H1 (cell line): ENCODE data around the gene CCDC47. TPM values are rescaled to one million over a fixed set of nuclear protein-coding genes. Genes with fewer than 3 reads are reported as not detected.

ENCODE experiments used
- CTCF ChIA-PET: fragments of 300-600 bp; sonication (Branson Sonifier 250); formaldehyde crosslinking; loops from one replicate; lab custom pipeline; 2021; ENCODE audit not compliant: partially characterized antibody; lab: Charles Lee
- POLR2A ChIA-PET: fragments of 300-600 bp; sonication (Branson Sonifier 250); formaldehyde crosslinking; loops from one replicate; lab custom pipeline; 2021; ENCODE audit warnings: inconsistent platforms; ENCODE audit not compliant: partially characterized antibody; lab: Charles Lee
- DNase-seq, 2 experiments: peaks; one replicate each; pipeline versions ENCODE4 v3.0.0 to v3.0.0-alpha.2; 2010 to 2022; ENCODE audit warnings: low spot score in 2 of 2, low read depth in 1 of 2, mixed read lengths in 1 of 2
- FAIRE-seq: peaks from 2 replicates; lab custom pipeline; 2011; peaks lifted over from hg19 to GRCh38; lab: Jason Lieb, UNC
- H2AFZ ChIP-seq: 2 replicates; pipeline ENCODE4 v1.8.1; 2012; ENCODE audit warnings: low read length, inconsistent platforms
- H2AK5ac ChIP-seq: 2 replicates; pipeline ENCODE4 v1.6.1; 2013; ENCODE audit warnings: low read depth, low read length
- H2BK120ac ChIP-seq: replicated peaks from 2 replicates; pipeline ENCODE3; 2013; ENCODE audit warnings: low read depth, low read length, inconsistent platforms
- H2BK12ac ChIP-seq: 2 replicates; pipeline ENCODE4 v1.6.1; 2013; ENCODE audit warnings: low read depth, low read length
- H2BK15ac ChIP-seq: 2 replicates; pipeline ENCODE4 v1.6.1; 2013; ENCODE audit warnings: low read length
- H2BK20ac ChIP-seq: 2 replicates; pipeline ENCODE4 v1.6.1; 2013; ENCODE audit warnings: low read length
- H2BK5ac ChIP-seq: 2 replicates; pipeline ENCODE4 v1.6.1; 2013; ENCODE audit warnings: low read depth, low read length
- H3K14ac ChIP-seq: 2 replicates; pipeline ENCODE4 v1.6.1; 2013; ENCODE audit warnings: inconsistent platforms; ENCODE audit not compliant: insufficient read length
- H3K18ac ChIP-seq: 2 replicates; pipeline ENCODE4 v1.6.1; 2013; ENCODE audit warnings: low read length; ENCODE audit errors: extremely low read depth
- H3K23ac ChIP-seq: 2 replicates; pipeline ENCODE4 v1.6.1; 2013; ENCODE audit warnings: inconsistent platforms; ENCODE audit not compliant: insufficient read length
- H3K23me2 ChIP-seq: 2 replicates; pipeline ENCODE4 v1.6.1; 2013; ENCODE audit warnings: low read depth, low read length
- H3K27ac ChIP-seq: 2 replicates; pipeline ENCODE4 v1.6.1; 2011; ENCODE audit warnings: low read depth, low read length, inconsistent platforms
- H3K27me3 ChIP-seq, 4 experiments: replicated peaks in 1 of 4; 1 replicate in 1 of 4; 2 replicates in 3 of 4; pipeline versions ENCODE4 v1.6.1 to v1.8.1; 2011 to 2013; ENCODE audit warnings: low read length in 3 of 4, mild to moderate bottlenecking in 3 of 4, inconsistent platforms in 2 of 4, mixed read lengths in 2 of 4, moderate library complexity in 1 of 4; ENCODE audit not compliant: control insufficient read depth in 3 of 4, insufficient read depth in 3 of 4; ENCODE audit errors: extremely low read depth in 1 of 4
- H3K36me3 ChIP-seq, 4 experiments: 2 replicates each; pipeline versions ENCODE4 v1.6.1 to v1.8.1; 2011 to 2013; ENCODE audit warnings: mild to moderate bottlenecking in 4 of 4, low read length in 3 of 4, moderate library complexity in 2 of 4, control low read depth in 1 of 4, inconsistent platforms in 1 of 4; ENCODE audit not compliant: insufficient read depth in 4 of 4, control insufficient read depth in 2 of 4
- H3K4ac ChIP-seq: replicated peaks from 2 replicates; pipeline ENCODE3; 2013; ENCODE audit warnings: low read length, low read depth, mixed read lengths, inconsistent platforms; ENCODE audit not compliant: insufficient read length
- H3K4me1 ChIP-seq, 4 experiments: replicated peaks in 1 of 4; 1 replicate in 1 of 4; 2 replicates in 3 of 4; pipeline versions ENCODE4 v1.6.1 to v1.8.1; 2011 to 2013; ENCODE audit warnings: low read length in 3 of 4, inconsistent platforms in 2 of 4, mixed read lengths in 1 of 4; ENCODE audit not compliant: insufficient read depth in 4 of 4, control insufficient read depth in 3 of 4
- H3K4me2 ChIP-seq, 2 experiments: 2 replicates each; pipeline versions ENCODE4 v1.6.1 to v1.8.1; 2011 to 2013; ENCODE audit warnings: low read depth in 2 of 2, low read length in 2 of 2, control low read depth in 1 of 2, inconsistent platforms in 1 of 2, mild to moderate bottlenecking in 1 of 2; ENCODE audit not compliant: insufficient read depth in 1 of 2
- H3K4me3 ChIP-seq, 4 experiments: fragments of 200-600, 300-600 bp in 1 of 4; sonication (generic), shearing (Covaris generic), sonication (Bioruptor Twin) in 1 of 4; 2 replicates each; pipeline versions ENCODE4 v1.5.1 to v1.8.1; 2011 to 2016; ENCODE audit warnings: low read length in 4 of 4, low read depth in 3 of 4, control low read depth in 2 of 4, inconsistent platforms in 2 of 4, mild to moderate bottlenecking in 2 of 4, mixed read lengths in 1 of 4, moderate library complexity in 1 of 4; ENCODE audit not compliant: insufficient read depth in 2 of 4; ENCODE audit errors: extremely low read depth in 1 of 4
- H3K56ac ChIP-seq: replicated peaks from 2 replicates; pipeline ENCODE3; 2013; ENCODE audit warnings: low read depth, mild to moderate bottlenecking, mixed read lengths, low read length, inconsistent platforms; ENCODE audit not compliant: insufficient read length
- H3K79me1 ChIP-seq: 2 replicates; pipeline ENCODE4 v1.6.1; 2013; ENCODE audit warnings: low read depth, low read length, control low read depth
- H3K79me2 ChIP-seq, 2 experiments: 2 replicates each; pipeline versions ENCODE4 v1.6.1 to v1.8.1; 2012 to 2013; ENCODE audit warnings: low read length in 2 of 2, mild to moderate bottlenecking in 2 of 2, inconsistent platforms in 1 of 2; ENCODE audit not compliant: insufficient read depth in 2 of 2, control insufficient read depth in 1 of 2
- H3K9ac ChIP-seq, 4 experiments: replicated peaks in 1 of 4; 1 replicate in 1 of 4; 2 replicates in 3 of 4; pipeline versions ENCODE4 v1.6.1 to v1.8.1; 2011 to 2013; ENCODE audit warnings: low read depth in 3 of 4, low read length in 3 of 4, control low read depth in 2 of 4, mild to moderate bottlenecking in 2 of 4, moderate library complexity in 2 of 4, inconsistent platforms in 1 of 4; ENCODE audit errors: extremely low read depth in 1 of 4
- H3K9me3 ChIP-seq, 2 experiments: 2 replicates each; pipeline versions ENCODE4 v1.6.1 to v1.8.1; 2012 to 2013; ENCODE audit warnings: mild to moderate bottlenecking in 2 of 2, moderate library complexity in 2 of 2, control low read depth in 1 of 2, inconsistent platforms in 1 of 2, low read depth in 1 of 2, low read length in 1 of 2, mixed read lengths in 1 of 2; ENCODE audit not compliant: insufficient read depth in 2 of 2
- H4K20me1 ChIP-seq, 2 experiments: replicated peaks in 1 of 2; 2 replicates each; pipeline versions ENCODE3 to v1.8.1; 2011 to 2013; ENCODE audit warnings: inconsistent platforms in 2 of 2, low read length in 2 of 2, mild to moderate bottlenecking in 1 of 2; ENCODE audit not compliant: insufficient read depth in 2 of 2, control insufficient read depth in 1 of 2
- H4K5ac ChIP-seq: 2 replicates; pipeline ENCODE4 v1.6.1; 2013; ENCODE audit warnings: low read length, low read depth, mixed read lengths, inconsistent platforms; ENCODE audit not compliant: insufficient read length
- H4K8ac ChIP-seq: 2 replicates; pipeline ENCODE4 v1.8.0; 2013; ENCODE audit warnings: mild to moderate bottlenecking, moderate library complexity, low read length, inconsistent platforms; ENCODE audit not compliant: insufficient read depth; ENCODE audit errors: extremely low read depth
- H4K91ac ChIP-seq: replicated peaks from 2 replicates; pipeline ENCODE3; 2013; ENCODE audit warnings: low read length, mixed read lengths, inconsistent platforms; ENCODE audit not compliant: insufficient read length
- GTF2F1 ChIP-seq: IDR thresholded peaks from 2 replicates; pipeline ENCODE4 v1.6.1; 2012; ENCODE audit warnings: low read depth, low read length, improper control_type of control experiment, borderline replicate concordance
- WGBS, 2 experiments: shearing (Covaris generic) in 1 of 2; methylation state at CpG; one replicate each; pipeline versions ENCODE4 v1.1.6 to v1.1.7; 2013 to 2015; ENCODE audit warnings: low lambda C conversion rate in 2 of 2, mixed read lengths in 2 of 2, inconsistent platforms in 1 of 2, low coverage in 1 of 2, missing lambda C conversion rate in 1 of 2; ENCODE audit not compliant: insufficient replicate concordance in 2 of 2, insufficient coverage in 1 of 2, insufficient read length in 1 of 2; ENCODE audit errors: extremely low coverage in 1 of 2, missing lambda C conversion rate in 1 of 2; 5-methylcytosine and 5-hydroxymethylcytosine counted together
- polyA plus RNA-seq, 7 experiments: library from polyadenylated mRNA; depleted of rRNA in 3 of 7; stranded (reverse) in 5 of 7; unstranded in 2 of 7; fragments of >200 nt in 5 of 7; fragments of 200-250 nt in 2 of 7; gene quantifications; 1 replicate in 5 of 7; 2 replicates in 1 of 7; 4 replicates in 1 of 7; pipeline versions ENCODE4 v1.2.1 to v1.2.3, GENCODE V29; 2011 to 2013; ENCODE audit warnings: missing spikeins in 2 of 7, mixed read lengths in 2 of 7
- total RNA-seq: library from RNA; stranded (reverse); fragmentation: NEBNext Ultra II Directional; extraction: Animal tissue kit (Norgen Biotek cat#: 25700); gene quantifications from 2 replicates; pipeline ENCODE4 v1.2.1, GENCODE V29; 2021
- TF ChIP-seq, protein P1 (sequence below): IDR thresholded peaks from 2 replicates; pipeline ENCODE4 v1.6.1; 2012; ENCODE audit warnings: inconsistent platforms

CCDC47 gene
- total and polyA plus RNA-seq, 2 of the 8 experiments (the other 6 are each of a cell fraction or from before 2014, with no cell fraction given) = 21.2 to 83.1 TPM

DNA sequence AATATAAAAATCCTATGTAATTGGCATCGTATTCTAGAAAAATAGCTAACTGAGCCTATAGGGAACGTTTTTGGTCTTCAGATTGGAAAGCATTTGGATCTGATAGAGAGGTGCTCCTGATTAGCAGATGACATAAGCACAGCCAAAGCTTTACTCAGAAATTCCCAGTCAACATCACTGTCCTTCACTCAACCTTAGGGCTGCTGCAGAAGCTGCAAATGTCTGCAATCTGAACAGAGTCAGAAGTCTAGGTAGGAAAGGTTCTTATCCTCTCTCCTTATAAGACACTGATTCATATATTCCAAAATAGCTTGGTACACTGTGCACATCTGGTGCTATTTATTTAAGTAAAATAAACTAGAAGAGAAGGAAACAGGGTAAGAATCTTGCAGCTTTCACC, 51.0 kb downstream of the CCDC47 start:
- H3K14ac ChIP-seq = no peak overlapping the region
- no peak overlapping the region for H3K18ac ChIP-seq
- H4K5ac ChIP-seq = no peak overlapping the region
- H3K36me3 ChIP-seq = peaks cover 0 to 14% (median 2%) of the 10 kb centered on the region in 4 experiments; a peak in 2 of 8 replicates
- H3K4me1 ChIP-seq = no peaks in the 10 kb centered on the region
- H3K56ac ChIP-seq = no peak overlapping the region
- no peak overlapping the region for H2BK15ac ChIP-seq
- H4K8ac ChIP-seq = no peak overlapping the region
- no peak overlapping the region for H3K4me2 ChIP-seq
- no peak overlapping the region for H2AFZ ChIP-seq
- POLR2A ChIA-PET = interaction anchor here (0.7 to 0.9 kb wide), 2 partner anchors 11 to 20 kb away, joined by 3 to 4 read pairs; partner anchors contain the start of gene STRADA
- 90% methylated on average over 2 of the region's 2 CpGs; no CpG with 5 or more reads in 1 of the 2 experiments for WGBS, 2 experiments
- H3K23ac ChIP-seq = no peak overlapping the region
- H3K9ac ChIP-seq = no peak overlapping the region
- DNase-seq (no peak), FAIRE-seq (no peak)
- H3K27ac ChIP-seq = no peak overlapping the region
- H2BK120ac ChIP-seq = no peak overlapping the region
- H3K79me1 ChIP-seq = no peaks in the 10 kb centered on the region
- H4K91ac ChIP-seq = no peak overlapping the region
- no peaks in the 10 kb centered on the region for H3K27me3 ChIP-seq
- H2BK5ac ChIP-seq = no peak overlapping the region
- H2AK5ac ChIP-seq = no peak overlapping the region
- H3K79me2 ChIP-seq = no peaks in the 10 kb centered on the region
- H2BK20ac ChIP-seq = no peak overlapping the region
- CTCF ChIA-PET = interaction anchor here (0.6 kb wide), 1 partner anchor 62 kb away, joined by 3 read pairs; no protein-coding TSS in a partner anchor
- no peaks in the 10 kb centered on the region for H4K20me1 ChIP-seq
- H3K9me3 ChIP-seq = no peaks in the 10 kb centered on the region
- no peak overlapping the region for H3K4ac ChIP-seq
- H3K4me3 ChIP-seq = no peak overlapping the region
- H2BK12ac ChIP-seq = no peak overlapping the region
- H3K23me2 ChIP-seq = no peaks in the 10 kb centered on the region
- TF ChIP-seq GTF2F1 = no peak
- TF ChIP-seq, protein P1, sequence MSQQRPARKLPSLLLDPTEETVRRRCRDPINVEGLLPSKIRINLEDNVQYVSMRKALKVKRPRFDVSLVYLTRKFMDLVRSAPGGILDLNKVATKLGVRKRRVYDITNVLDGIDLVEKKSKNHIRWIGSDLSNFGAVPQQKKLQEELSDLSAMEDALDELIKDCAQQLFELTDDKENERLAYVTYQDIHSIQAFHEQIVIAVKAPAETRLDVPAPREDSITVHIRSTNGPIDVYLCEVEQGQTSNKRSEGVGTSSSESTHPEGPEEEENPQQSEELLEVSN = no peak
